GM12878 (cell line): ENCODE data around the gene SRGAP1. TPM values are rescaled to one million over a fixed set of nuclear protein-coding genes. Genes with fewer than 3 reads are reported as not detected.

Experiments
- ATAC-seq: fragments of 200-7000 bp; cut with Tn5 transposase; 3 replicates; pipeline ENCODE4 v1.9.1; 2020; ENCODE audit warnings: mild to moderate bottlenecking, moderate library complexity
- BruUV-seq: library from RNA; stranded (reverse); fragments of 400-500 nt; replicated peaks from 2 replicates; lab custom pipeline; 2021; lab: Mats Ljungman, UMichigan
- CTCF ChIA-PET: fragments of 300-600 bp; sonication (Branson Sonifier 250); formaldehyde crosslinking; extraction: SDS; loops from one replicate; lab custom pipeline; 2021; ENCODE audit warnings: inconsistent platforms; lab: Yijun Ruan, JAX
- POLR2A ChIA-PET: fragments of 350-600 bp; formaldehyde crosslinking; extraction: SDS; loops from one replicate; lab custom pipeline; 2021; ENCODE audit warnings: inconsistent platforms; lab: Charles Lee
- RAD21 ChIA-PET: fragments of 300-600 bp; sonication (Branson Sonifier 250); formaldehyde crosslinking; loops from one replicate; lab custom pipeline; 2023; ENCODE audit warnings: antibody characterized with exemption; ENCODE audit not compliant: unreplicated experiment; lab: Charles Lee
- SMC1A ChIA-PET: fragments of 300-600 bp; sonication (Branson Sonifier 250); formaldehyde crosslinking; loops from one replicate; lab custom pipeline; 2023; ENCODE audit not compliant: unreplicated experiment, uncharacterized antibody; lab: Charles Lee
- DNase-seq: peaks from one replicate; pipeline ENCODE4 v3.0.0-alpha.2; 2011; ENCODE audit warnings: low read depth, low spot score
- FAIRE-seq: peaks from 3 replicates; lab custom pipeline; 2011; peaks lifted over from hg19 to GRCh38; lab: Jason Lieb, UNC
- H2AFZ ChIP-seq: 2 replicates; pipeline ENCODE4 v1.6.0; 2011; ENCODE audit warnings: low read depth, low read length, control low read depth; ENCODE audit not compliant: control insufficient read depth
- H3K27ac ChIP-seq: 2 replicates; pipeline ENCODE4 v1.5.1; 2011; ENCODE audit warnings: control low read depth; ENCODE audit not compliant: control insufficient read depth, insufficient read depth
- H3K27me3 ChIP-seq, 2 experiments: replicated peaks in 1 of 2; 2 replicates each; pipeline versions ENCODE4 v1.6.0 to v1.6.1; 2011; ENCODE audit warnings: low read length in 1 of 2; ENCODE audit not compliant: control insufficient read depth in 2 of 2, insufficient read depth in 2 of 2
- H3K36me3 ChIP-seq, 2 experiments: 2 replicates each; pipeline ENCODE4 v1.5.1; 2011; ENCODE audit warnings: low read length in 1 of 2; ENCODE audit not compliant: control insufficient read depth in 2 of 2, insufficient read depth in 2 of 2
- H3K4me1 ChIP-seq: 2 replicates; pipeline ENCODE4 v1.6.1; 2011; ENCODE audit warnings: mild to moderate bottlenecking, low read length, moderate library complexity, mixed read lengths; ENCODE audit not compliant: control insufficient read depth, insufficient read depth
- H3K4me2 ChIP-seq: 2 replicates; pipeline ENCODE4 v1.6.0; 2011; ENCODE audit warnings: control low read depth; ENCODE audit not compliant: control insufficient read depth, insufficient read depth
- H3K4me3 ChIP-seq: fragments of 200-600 bp; sonication (generic); 2 replicates; pipeline ENCODE4 v1.5.1; 2016
- H3K79me2 ChIP-seq: 2 replicates; pipeline ENCODE4 v1.6.0; 2011; ENCODE audit warnings: low read length; ENCODE audit not compliant: control insufficient read depth, insufficient read depth
- H3K9ac ChIP-seq: 2 replicates; pipeline ENCODE4 v1.8.0; 2011; ENCODE audit warnings: low read length, control low read depth, mixed read lengths; ENCODE audit not compliant: control insufficient read depth, insufficient read depth
- H3K9me3 ChIP-seq: replicated peaks from 3 replicates; pipeline ENCODE4 v1.5.1; 2011; ENCODE audit warnings: mild to moderate bottlenecking, low read length; ENCODE audit not compliant: control insufficient read depth, insufficient read depth
- H4K20me1 ChIP-seq: 2 replicates; pipeline ENCODE4 v1.6.0; 2011; ENCODE audit not compliant: control insufficient read depth, insufficient read depth
- RBBP5 ChIP-seq: fragments of 200-600 bp; sonication (generic); conservative IDR thresholded peaks from 2 replicates; pipeline ENCODE4 v1.6.1; 2016
- RELB ChIP-seq: fragments of 450-650 bp; IDR thresholded peaks from 2 replicates; pipeline ENCODE4 v1.6.1; 2017; ENCODE audit warnings: low read depth, mild to moderate bottlenecking, moderate library complexity
- SP1 ChIP-seq: IDR thresholded peaks from one replicate; pipeline ENCODE4 v1.6.1; 2011; ENCODE audit warnings: low read depth, low read length
- USF2 ChIP-seq: IDR thresholded peaks from 2 replicates; pipeline ENCODE4 v1.6.1; 2011; ENCODE audit warnings: low read depth, low read length, improper control_type of control experiment, borderline replicate concordance
- WGBS: methylation state at CpG from one replicate; pipeline ENCODE4 v1.1.6; 2016; ENCODE audit warnings: low lambda C conversion rate; ENCODE audit not compliant: insufficient replicate concordance, insufficient coverage; ENCODE audit errors: missing lambda C conversion rate; 5-methylcytosine and 5-hydroxymethylcytosine counted together
- in situ Hi-C: fragments of 300-500 bp; cut with MboI; formaldehyde crosslinking; loops from 9 replicates; pipeline ENCODE4 v1.14.3; 2018; ENCODE audit warnings: mixed read lengths
- intact Hi-C: fragments of 100-400 bp; cut with micrococcal nuclease; formaldehyde crosslinking; loops from one replicate; pipeline ENCODE4 v1.14.2; 2022; ENCODE audit not compliant: unreplicated experiment
- polyA plus RNA-seq, 11 experiments: library from polyadenylated mRNA; depleted of rRNA in 4 of 11; unstranded in 6 of 11; stranded (reverse) in 5 of 11; fragments of >200 nt; fragmentation: Nextera tagmentation in 4 of 11; fragmentation: Illumina TruSeq in 1 of 11; extraction: Ambion mirVana in 4 of 11; extraction: Trizol in 1 of 11; gene quantifications; 1 replicate in 1 of 11; 2 replicates in 10 of 11; pipeline versions ENCODE4 v1.2.1 to v1.2.3, GENCODE V29; 2011 to 2016; ENCODE audit warnings: inconsistent platforms in 2 of 11, missing spikeins in 2 of 11, low read depth in 1 of 11
- total RNA-seq, 4 experiments: library from RNA; depleted of rRNA in 3 of 4; stranded (reverse); fragments of >200 nt in 3 of 4; fragmentation: Illumina TruSeq in 1 of 4; extraction: Trizol in 1 of 4; gene quantifications; 2 replicates each; pipeline versions ENCODE4 v1.2.1 to v1.2.3, GENCODE V29; 2013 to 2021

The SRGAP1 gene
- total and polyA plus RNA-seq, 10 of the 15 experiments (the other 5 are each of a cell fraction or from before 2014, with no cell fraction given), result 0.16 to 0.85 (median 0.46) TPM

DNA sequence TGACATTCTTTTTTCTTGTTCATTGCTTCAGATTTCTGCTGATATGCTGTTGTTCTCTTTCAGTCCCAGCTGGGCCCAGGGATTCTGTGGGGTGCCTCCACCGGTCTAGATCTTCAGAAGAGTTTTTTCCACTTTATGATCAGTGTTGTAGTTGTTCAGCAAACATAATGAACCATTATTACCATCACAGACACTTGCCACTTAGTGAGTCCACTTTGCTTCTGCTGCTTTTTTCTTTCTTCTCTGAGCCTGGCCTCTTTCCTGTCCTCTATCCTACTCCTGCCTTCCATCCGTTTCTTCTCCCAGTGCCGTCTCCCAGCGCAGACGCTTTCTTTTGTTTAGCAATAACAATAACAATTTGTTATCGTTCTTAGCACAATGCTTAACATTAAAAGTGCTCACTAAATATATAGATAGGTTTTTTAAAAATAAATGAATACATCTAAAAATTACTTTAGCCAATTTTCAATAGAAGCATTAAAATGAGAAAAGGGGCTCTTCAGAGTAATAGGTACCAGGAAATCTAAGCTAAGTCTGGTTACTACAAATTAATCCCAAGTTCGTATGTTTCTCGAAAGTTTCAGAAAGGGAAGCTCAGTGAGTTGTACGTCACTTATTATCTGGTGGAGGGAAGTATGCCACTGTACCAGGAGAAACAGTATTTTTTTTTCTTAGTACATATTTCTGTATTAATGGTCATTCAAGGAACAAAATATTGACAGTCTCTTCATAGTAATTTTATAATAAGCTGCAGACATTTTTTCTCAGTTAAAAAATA is 98.2 kb downstream of the SRGAP1 start:
- Histone ChIP-seq H3K9ac (no peak overlapping the region), H3K79me2 (no peaks in the 10 kb centered on the region), H3K9me3 (no peaks in the 10 kb centered on the region), H3K4me2 (no peak overlapping the region), H3K27me3 (no peaks in the 10 kb centered on the region), H3K4me1 (no peaks in the 10 kb centered on the region), H3K4me3 (no peak overlapping the region), H2AFZ (no peak overlapping the region), H3K36me3 (no peaks in the 10 kb centered on the region), H4K20me1 (no peaks in the 10 kb centered on the region)
- in situ Hi-C loops, result no loop called here
- 57% methylated on average over 9 of the region's 9 CpGs for WGBS
- DNase-seq, result no peak
- intact Hi-C loops, result no loop called here
- no peak for FAIRE-seq
- BruUV-seq, result no TSS peak
- RAD21 ChIA-PET, result no interaction called here
- SMC1A ChIA-PET, result interaction anchor here (1.1 kb wide), 1 partner anchor 9 kb away, joined by 3 read pairs; no protein-coding TSS in a partner anchor
- CTCF ChIA-PET, result interaction anchor here (1.3 kb wide), 1 partner anchor 9 kb away, joined by 5 read pairs; no protein-coding TSS in a partner anchor
- ATAC-seq, result no peak
- TF ChIP-seq USF2 (no peak), SP1 (no peak), RELB (no peak), RBBP5 (no peak)
- TF ChIP-seq, all 136 proteins: peak for 0
- H3K27ac ChIP-seq, result no peak overlapping the region
- POLR2A ChIA-PET, result no interaction called here
